ENCODE measurements around the gene LGMN. TPM values are rescaled to one million over a fixed set of nuclear protein-coding genes. Genes with fewer than 3 reads are reported as not detected.

LGMN gene
- total RNA-seq, 1 experiment from 2014 or later, result 37.2 TPM

- Histone ChIP-seq H3K9me3 (ENCODE audit: control insufficient read depth, insufficient read depth, low read depth, low read length) (no peaks in the 10 kb centered on the region), H3K27me3 (ENCODE audit: control insufficient read depth, insufficient read depth, low read length) (no peaks in the 10 kb centered on the region), H3K4me3 (ENCODE audit: low read depth in 2 of 2, low read length in 2 of 2) (no peak overlapping the region), H3K36me3 (ENCODE audit: control insufficient read depth, insufficient read depth, low read length) (no peaks in the 10 kb centered on the region), H3K4me1 (ENCODE audit: control insufficient read depth, insufficient read depth, low read length) (no peaks in the 10 kb centered on the region), H3K27ac (ENCODE audit: low read length) (no peak overlapping the region)
- DNase-seq (ENCODE audit: low read depth, low spot score), result no peak
- ChIA-PET CTCF (no interaction called here), POLR2A (no interaction called here)
- no TSS peak for BruUV-seq (replicated peaks)
- in situ Hi-C loops (cut with HindIII; ENCODE audit: low pct_unique_long_range_greater_than_20kb, low sequenced_read_pairs), result no loop called here
- TF ChIP-seq REST (IDR thresholded peaks at IDR 0.05; ENCODE audit: insufficient read depth in 1 of 2, low read depth in 2 of 2, low read length in 1 of 2), result no peak
- no peak for ATAC-seq
- intact Hi-C loops (cut with micrococcal nuclease; ENCODE audit: unreplicated experiment), result no loop called here
Observed at GRCh38 chr14:92675976-92676375, 72.5 kb downstream of the LGMN start.

- DNase-seq (ENCODE audit: low read depth, low spot score) (no peak), ATAC-seq (no peak)
- H3K27me3 ChIP-seq (ENCODE audit: control insufficient read depth, insufficient read depth, low read length), result no peaks in the 10 kb centered on the region
- TF ChIP-seq TCF7L2 (IDR thresholded peaks at IDR 0.05; ENCODE audit: low read depth, low read length) (no peak), REST (IDR thresholded peaks at IDR 0.05; ENCODE audit: insufficient read depth in 1 of 2, low read depth in 2 of 2, low read length in 1 of 2) (no peak), SIN3A (IDR thresholded peaks at IDR 0.05; ENCODE audit: borderline replicate concordance, insufficient read depth, low read depth, low read length) (no peak), CTCF (IDR thresholded peaks at IDR 0.05) (no peak), POLR2AphosphoS5 (IDR thresholded peaks at IDR 0.05; ENCODE audit: low read depth, low read length) (no peak)
- CTCF ChIA-PET, result interaction anchor here (0.7 kb wide), 1 partner anchor 106 kb away, joined by 5 read pairs; no protein-coding TSS in a partner anchor
- H3K36me3 ChIP-seq (ENCODE audit: control insufficient read depth, insufficient read depth, low read length), result no peaks in the 10 kb centered on the region
- BruUV-seq (replicated peaks), result no TSS peak
- H3K27ac ChIP-seq (ENCODE audit: low read length), result no peak overlapping the region
- H3K4me1 ChIP-seq (ENCODE audit: control insufficient read depth, insufficient read depth, low read length), result no peaks in the 10 kb centered on the region
- intact Hi-C loops (cut with micrococcal nuclease; ENCODE audit: unreplicated experiment) (no loop called here), in situ Hi-C loops (cut with HindIII; ENCODE audit: low pct_unique_long_range_greater_than_20kb, low sequenced_read_pairs) (no loop called here)
- POLR2A ChIA-PET, result no interaction called here
- no peak overlapping the region for H3K4me3 ChIP-seq (ENCODE audit: low read depth in 2 of 2, low read length in 2 of 2)
- no peaks in the 10 kb centered on the region for H3K9me3 ChIP-seq (ENCODE audit: control insufficient read depth, insufficient read depth, low read depth, low read length)
Observed at GRCh38 chr14:92675421-92675820, 73.0 kb downstream of the LGMN start.

Measured in Panc1 (cell line).